ENCODE results near the gene ADAMTS17. TPM values are rescaled to one million over a fixed set of nuclear protein-coding genes. Genes with fewer than 3 reads are reported as not detected.

Gene ADAMTS17
- total RNA-seq, 1 experiment from 2014 or later: 3.2 TPM

DNA sequence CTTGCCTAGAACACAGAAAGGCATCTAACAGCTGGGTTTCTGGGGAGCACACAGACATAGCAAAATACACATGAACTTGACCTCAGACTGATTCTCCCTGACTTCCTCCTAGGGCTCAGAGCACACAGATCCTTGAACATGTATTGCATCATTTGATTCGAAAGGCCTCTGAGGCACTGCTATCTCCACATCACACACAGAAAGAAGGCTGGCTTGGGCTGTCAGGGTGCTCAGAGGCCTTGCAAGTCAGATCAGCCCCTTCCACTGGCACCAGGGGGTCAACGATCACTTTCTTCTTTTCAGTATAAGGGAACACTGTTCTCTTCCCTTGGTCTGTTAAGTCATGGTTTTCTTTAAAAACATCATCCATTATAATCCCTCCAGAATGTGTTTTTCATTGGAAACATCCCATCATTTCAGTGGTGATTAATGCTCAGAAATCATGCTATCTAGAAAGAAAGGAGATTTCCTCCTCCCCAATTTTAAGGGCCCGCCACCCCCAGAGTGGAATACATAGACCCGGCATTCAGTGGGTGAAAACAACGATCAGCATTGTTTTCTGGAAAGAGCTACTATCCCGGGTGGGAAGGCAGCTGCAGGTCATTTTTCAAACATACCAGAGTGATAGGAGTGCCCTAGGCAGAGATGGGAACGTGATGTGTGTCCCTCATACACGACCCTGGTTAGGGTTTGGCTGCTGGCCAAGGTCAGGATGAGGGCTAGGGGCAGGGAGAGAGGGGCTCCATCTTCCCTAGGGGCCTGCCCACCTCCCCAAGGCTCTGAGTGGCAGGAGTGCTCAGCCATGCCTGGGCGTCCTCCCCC lies 355.3 kb downstream of the ADAMTS17 start:
- H3K9me2 ChIP-seq (ENCODE audit: insufficient read depth): no peaks in the 10 kb centered on the region
- no TSS peak for BruUV-seq (replicated peaks)
- no peak for DNase-seq
- H3K9me3 ChIP-seq (ENCODE audit: insufficient read depth, low read depth): no peaks in the 10 kb centered on the region
- no peaks in the 10 kb centered on the region for H3K79me2 ChIP-seq (ENCODE audit: low read depth)
- no peaks in the 10 kb centered on the region for H3F3A ChIP-seq (ENCODE audit: insufficient read depth, low read depth)
- H3K27ac ChIP-seq: no peak overlapping the region
- no peak for TF ChIP-seq CTCF (conservative IDR thresholded peaks at IDR 0.05)
- no peak for TF ChIP-seq EZH2 (IDR thresholded peaks at IDR 0.05; ENCODE audit: low read depth)
- intact Hi-C loops (cut with micrococcal nuclease; ENCODE audit: unreplicated experiment): no loop called here
- ChIA-PET CTCF (no interaction called here), POLR2A (ENCODE audit: unreplicated experiment) (no interaction called here)
- H4K20me1 ChIP-seq (ENCODE audit: insufficient read depth): no peaks in the 10 kb centered on the region
- H2AFZ ChIP-seq: no peak overlapping the region
- H3K27me3 ChIP-seq (ENCODE audit: insufficient read depth, low read depth): no peaks in the 10 kb centered on the region
- no peaks in the 10 kb centered on the region for H3K4me1 ChIP-seq (replicated peaks; ENCODE audit: insufficient read depth)
- no peak overlapping the region for H3K4me3 ChIP-seq
- H3K4me2 ChIP-seq: no peak overlapping the region
- H3K36me3 ChIP-seq (ENCODE audit: low read depth): no peaks in the 10 kb centered on the region

DNA sequence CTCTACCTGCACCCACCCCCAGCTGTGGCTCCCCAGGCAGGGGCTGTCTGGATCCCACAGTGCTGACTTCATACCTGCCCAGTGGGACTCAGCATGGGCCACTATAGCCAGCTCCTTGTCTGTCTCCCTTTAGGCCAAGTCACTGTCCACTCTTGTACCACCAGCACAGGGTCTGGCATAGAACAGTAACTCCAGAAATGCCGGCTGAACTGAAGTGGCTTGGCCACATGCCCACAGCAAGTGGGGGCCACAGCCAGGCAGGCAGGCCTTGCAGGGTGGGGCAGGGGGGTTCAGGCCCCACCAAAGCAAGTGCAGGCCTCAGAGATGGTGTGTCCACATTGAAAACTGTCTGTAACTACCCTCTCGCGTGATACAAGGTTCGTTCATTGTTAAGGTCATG lies 355.9 kb downstream of the ADAMTS17 start:
- H3K9me3 ChIP-seq (ENCODE audit: insufficient read depth, low read depth): no peaks in the 10 kb centered on the region
- no TSS peak for BruUV-seq (replicated peaks)
- no peak overlapping the region for H3K4me2 ChIP-seq
- H3K27me3 ChIP-seq (ENCODE audit: insufficient read depth, low read depth): no peaks in the 10 kb centered on the region
- H3K27ac ChIP-seq: no peak overlapping the region
- intact Hi-C loops (cut with micrococcal nuclease; ENCODE audit: unreplicated experiment): no loop called here
- H4K20me1 ChIP-seq (ENCODE audit: insufficient read depth): no peaks in the 10 kb centered on the region
- CTCF ChIA-PET: no interaction called here
- no peaks in the 10 kb centered on the region for H3K4me1 ChIP-seq (replicated peaks; ENCODE audit: insufficient read depth)
- no peak overlapping the region for H3K4me3 ChIP-seq
- H3K9me2 ChIP-seq (ENCODE audit: insufficient read depth): no peaks in the 10 kb centered on the region
- POLR2A ChIA-PET (ENCODE audit: unreplicated experiment): no interaction called here
- no peak for DNase-seq
- no peaks in the 10 kb centered on the region for H3F3A ChIP-seq (ENCODE audit: insufficient read depth, low read depth)
- no peak overlapping the region for H2AFZ ChIP-seq
- no peaks in the 10 kb centered on the region for H3K36me3 ChIP-seq (ENCODE audit: low read depth)
- TF ChIP-seq EZH2 (IDR thresholded peaks at IDR 0.05; ENCODE audit: low read depth): no peak
- TF ChIP-seq CTCF (conservative IDR thresholded peaks at IDR 0.05): no peak
- H3K79me2 ChIP-seq (ENCODE audit: low read depth): no peaks in the 10 kb centered on the region

DNA sequence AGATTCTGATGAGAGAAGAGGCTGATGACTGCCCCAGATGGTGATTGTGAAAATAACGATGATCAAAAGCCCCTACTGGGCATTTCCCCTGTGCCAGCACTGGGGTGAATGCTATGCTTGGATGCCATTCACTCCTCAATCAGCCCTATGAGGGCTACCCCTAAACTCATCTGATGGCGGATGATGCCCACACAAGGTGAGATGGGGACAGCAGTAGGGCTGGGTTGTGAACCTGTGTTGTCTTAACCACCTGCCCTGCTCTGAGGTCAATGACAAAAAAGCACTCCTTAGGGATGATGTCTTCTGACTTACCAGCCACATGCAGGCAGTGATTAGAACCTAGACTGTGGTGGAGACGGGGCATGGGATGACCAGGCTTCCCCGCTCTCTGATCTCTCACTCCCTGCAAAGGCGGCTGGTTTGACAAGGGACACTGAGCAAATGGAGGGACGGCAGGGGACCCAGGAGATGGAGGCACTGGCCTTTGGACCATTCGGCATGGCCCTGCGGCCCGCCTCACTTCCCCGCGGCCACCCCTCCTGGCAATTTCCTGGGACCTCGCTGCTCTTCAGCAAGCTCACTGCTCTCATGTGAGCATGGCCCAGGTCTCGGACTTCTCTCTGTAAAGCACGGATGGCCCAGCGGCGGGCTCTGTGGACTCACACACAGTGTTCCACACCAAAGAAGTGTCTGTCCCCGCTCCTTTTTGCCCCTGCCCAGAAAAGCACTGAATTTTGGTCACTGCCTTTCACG lies 357.1 kb downstream of the ADAMTS17 start:
- H3K27ac ChIP-seq: no peak overlapping the region
- H3K9me3 ChIP-seq (ENCODE audit: insufficient read depth, low read depth): no peaks in the 10 kb centered on the region
- intact Hi-C loops (cut with micrococcal nuclease; ENCODE audit: unreplicated experiment): no loop called here
- ChIA-PET CTCF (no interaction called here), POLR2A (ENCODE audit: unreplicated experiment) (no interaction called here)
- no TSS peak for BruUV-seq (replicated peaks)
- H4K20me1 ChIP-seq (ENCODE audit: insufficient read depth): no peaks in the 10 kb centered on the region
- H3K79me2 ChIP-seq (ENCODE audit: low read depth): no peaks in the 10 kb centered on the region
- H3K4me2 ChIP-seq: no peak overlapping the region
- H2AFZ ChIP-seq: no peak overlapping the region
- H3K9me2 ChIP-seq (ENCODE audit: insufficient read depth): no peaks in the 10 kb centered on the region
- no peak for DNase-seq
- H3K4me1 ChIP-seq (replicated peaks; ENCODE audit: insufficient read depth): no peaks in the 10 kb centered on the region
- no peak for TF ChIP-seq CTCF (conservative IDR thresholded peaks at IDR 0.05)
- TF ChIP-seq EZH2 (IDR thresholded peaks at IDR 0.05; ENCODE audit: low read depth): no peak
- no peaks in the 10 kb centered on the region for H3K36me3 ChIP-seq (ENCODE audit: low read depth)
- no peaks in the 10 kb centered on the region for H3K27me3 ChIP-seq (ENCODE audit: insufficient read depth, low read depth)
- H3F3A ChIP-seq (ENCODE audit: insufficient read depth, low read depth): no peaks in the 10 kb centered on the region
- H3K4me3 ChIP-seq: no peak overlapping the region
